IPS-15b (cell line): ENCODE measurements around the gene PGS1.

Experiments
- H3K27me3 ChIP-seq: one replicate; pipeline ENCODE4 v1.6.1; 2013; ENCODE audit warnings: low read length; ENCODE audit not compliant: control insufficient read depth, insufficient read depth
- H3K36me3 ChIP-seq: one replicate; pipeline ENCODE4 v1.6.1; 2013; ENCODE audit warnings: low read length; ENCODE audit not compliant: control insufficient read depth, insufficient read depth
- H3K4me1 ChIP-seq: one replicate; pipeline ENCODE4 v1.6.1; 2013; ENCODE audit warnings: mild to moderate bottlenecking, low read length; ENCODE audit not compliant: control insufficient read depth, insufficient read depth
- H3K4me3 ChIP-seq: one replicate; pipeline ENCODE4 v1.5.1; 2013; ENCODE audit warnings: low read depth, low read length
- H3K9ac ChIP-seq: one replicate; pipeline ENCODE4 v1.6.1; 2013; ENCODE audit warnings: low read depth, mild to moderate bottlenecking, low read length
- H3K9me3 ChIP-seq: one replicate; pipeline ENCODE4 v1.6.1; 2013; ENCODE audit warnings: mild to moderate bottlenecking, low read length; ENCODE audit not compliant: control insufficient read depth, insufficient read depth

The PGS1 gene

GRCh38 chr17:78396441-78397337 is 18.2 kb downstream of the PGS1 start:
- Histone ChIP-seq H3K36me3 (peaks cover 49% of the 10 kb centered on the region), H3K9ac (no peak overlapping the region), H3K4me3 (no peak overlapping the region), H3K4me1 (no peaks in the 10 kb centered on the region), H3K27me3 (no peaks in the 10 kb centered on the region), H3K9me3 (no peaks in the 10 kb centered on the region)

- H3K4me1 ChIP-seq = no peaks in the 10 kb centered on the region
- H3K4me3 ChIP-seq = no peak overlapping the region
- no peaks in the 10 kb centered on the region for H3K9me3 ChIP-seq
- H3K9ac ChIP-seq = no peak overlapping the region
- H3K27me3 ChIP-seq = no peaks in the 10 kb centered on the region
- peaks cover 51% of the 10 kb centered on the region for H3K36me3 ChIP-seq
Measured at GRCh38 chr17:78397681-78398101, 19.2 kb downstream of the PGS1 start.

- no peaks in the 10 kb centered on the region for H3K4me1 ChIP-seq
- no peak overlapping the region for H3K4me3 ChIP-seq
- peaks cover 58% of the 10 kb centered on the region for H3K36me3 ChIP-seq
- H3K9me3 ChIP-seq = no peaks in the 10 kb centered on the region
- H3K9ac ChIP-seq = no peak overlapping the region
- no peaks in the 10 kb centered on the region for H3K27me3 ChIP-seq
Measured at GRCh38 chr17:78398390-78398789, 19.9 kb downstream of the PGS1 start.

GRCh38 chr17:78399028-78399692 is 20.7 kb downstream of the PGS1 start:
- Histone ChIP-seq H3K4me1 (no peaks in the 10 kb centered on the region), H3K36me3 (peaks cover 65% of the 10 kb centered on the region), H3K9me3 (no peaks in the 10 kb centered on the region), H3K27me3 (no peaks in the 10 kb centered on the region), H3K9ac (no peak overlapping the region), H3K4me3 (no peak overlapping the region)

GRCh38 chr17:78399693-78400144 is 21.3 kb downstream of the PGS1 start:
- Histone ChIP-seq H3K36me3 (peaks cover 69% of the 10 kb centered on the region), H3K27me3 (no peaks in the 10 kb centered on the region), H3K4me3 (no peak overlapping the region), H3K9me3 (no peaks in the 10 kb centered on the region), H3K9ac (no peak overlapping the region), H3K4me1 (no peaks in the 10 kb centered on the region)

- peaks cover 79% of the 10 kb centered on the region for H3K36me3 ChIP-seq
- no peaks in the 10 kb centered on the region for H3K4me1 ChIP-seq
- no peak overlapping the region for H3K9ac ChIP-seq
- H3K9me3 ChIP-seq = no peaks in the 10 kb centered on the region
- no peak overlapping the region for H3K4me3 ChIP-seq
- no peaks in the 10 kb centered on the region for H3K27me3 ChIP-seq
Measured at GRCh38 chr17:78400581-78401240, 22.3 kb downstream of the PGS1 start.

GRCh38 chr17:78401246-78401645 is 22.8 kb downstream of the PGS1 start:
- no peak overlapping the region for H3K9ac ChIP-seq
- H3K27me3 ChIP-seq = no peaks in the 10 kb centered on the region
- H3K9me3 ChIP-seq = no peaks in the 10 kb centered on the region
- H3K4me3 ChIP-seq = no peak overlapping the region
- no peaks in the 10 kb centered on the region for H3K4me1 ChIP-seq
- peaks cover 80% of the 10 kb centered on the region for H3K36me3 ChIP-seq

GRCh38 chr17:78401891-78402290 is 23.4 kb downstream of the PGS1 start:
- H3K9ac ChIP-seq = no peak overlapping the region
- no peaks in the 10 kb centered on the region for H3K4me1 ChIP-seq
- H3K4me3 ChIP-seq = no peak overlapping the region
- no peaks in the 10 kb centered on the region for H3K27me3 ChIP-seq
- peaks cover 77% of the 10 kb centered on the region for H3K36me3 ChIP-seq
- H3K9me3 ChIP-seq = no peaks in the 10 kb centered on the region

GRCh38 chr17:78403822-78404221 is 25.4 kb downstream of the PGS1 start:
- no peak overlapping the region for H3K4me3 ChIP-seq
- peaks cover 65% of the 10 kb centered on the region for H3K36me3 ChIP-seq
- H3K9me3 ChIP-seq = no peaks in the 10 kb centered on the region
- H3K9ac ChIP-seq = no peak overlapping the region
- H3K4me1 ChIP-seq = peaks cover 2% of the 10 kb centered on the region
- H3K27me3 ChIP-seq = no peaks in the 10 kb centered on the region

- Histone ChIP-seq H3K4me1 (peaks cover 2% of the 10 kb centered on the region), H3K9me3 (no peaks in the 10 kb centered on the region), H3K27me3 (no peaks in the 10 kb centered on the region), H3K36me3 (peaks cover 47% of the 10 kb centered on the region), H3K4me3 (no peak overlapping the region), H3K9ac (no peak overlapping the region)
Measured at GRCh38 chr17:78406396-78406795, 27.9 kb downstream of the PGS1 start.

- Histone ChIP-seq H3K4me1 (peaks cover 2% of the 10 kb centered on the region), H3K9me3 (no peaks in the 10 kb centered on the region), H3K36me3 (peaks cover 44% of the 10 kb centered on the region), H3K9ac (no peak overlapping the region), H3K27me3 (no peaks in the 10 kb centered on the region), H3K4me3 (no peak overlapping the region)
Measured at GRCh38 chr17:78406920-78407319, 28.5 kb downstream of the PGS1 start.
